ENCODE data around the gene OR51D1.

Gene OR51D1

GRCh38 chr11:4607781-4608666, 29.3 kb upstream of the OR51D1 start, which contains the start of gene TRIM68:
TSS of gene TRIM68 (minus strand) at chr11:4608231. CDS start at chr11:4605504, 2,727 bp downstream.
- peak within 1 kb of the TSS; percentile 87 for H3K4me3 ChIP-seq (ENCODE audit: low read depth, low read length)
- TF ChIP-seq CTCF (IDR thresholded peaks at IDR 0.05; ENCODE audit: borderline replicate concordance, insufficient read depth, low read depth, low read length): no peak

GRCh38 chr11:4610258-4610935, 26.9 kb upstream of the OR51D1 start:
- TF ChIP-seq CTCF (IDR thresholded peaks at IDR 0.05; ENCODE audit: borderline replicate concordance, insufficient read depth, low read depth, low read length): no peak
- no peak overlapping the region for H3K4me3 ChIP-seq (ENCODE audit: low read depth, low read length)

GRCh38 chr11:4611986-4612385, 25.3 kb upstream of the OR51D1 start:
- H3K4me3 ChIP-seq (ENCODE audit: low read depth, low read length): no peak overlapping the region
- no peak for TF ChIP-seq CTCF (IDR thresholded peaks at IDR 0.05; ENCODE audit: borderline replicate concordance, insufficient read depth, low read depth, low read length)

GRCh38 chr11:4615856-4616444, 21.3 kb upstream of the OR51D1 start:
- no peak overlapping the region for H3K4me3 ChIP-seq (ENCODE audit: low read depth, low read length)
- TF ChIP-seq CTCF (IDR thresholded peaks at IDR 0.05; ENCODE audit: borderline replicate concordance, insufficient read depth, low read depth, low read length): no peak

- no peak overlapping the region for H3K4me3 ChIP-seq (ENCODE audit: low read depth, low read length)
- TF ChIP-seq CTCF (IDR thresholded peaks at IDR 0.05; ENCODE audit: borderline replicate concordance, insufficient read depth, low read depth, low read length): no peak
These were observed 17.8 kb upstream of the OR51D1 start for GRCh38 chr11:4619514-4619913.

GRCh38 chr11:4626207-4627099, 10.8 kb upstream of the OR51D1 start:
- peak; percentile 57; the same call in 1 of the 2 replicates for TF ChIP-seq CTCF (IDR thresholded peaks at IDR 0.05; ENCODE audit: borderline replicate concordance, insufficient read depth, low read depth, low read length)
- no peak overlapping the region for H3K4me3 ChIP-seq (ENCODE audit: low read depth, low read length)
